Stimulated activated memory B cell treated with anti-CD40 and anti-IgM and Interleukin-4, amounts not matched to agents 10 μg/mL and 1 μg/mL and 100 μg/mL, for 72 hours (primary cell): ENCODE measurements around the gene TMPRSS7.

ENCODE experiments used
- ATAC-seq: fragments of 150-1000 bp; cut with Tn5 transposase; 2 replicates; pipeline ENCODE4 v1.10.0; 2021
- H3K27ac Mint-ChIP-seq: one replicate; pipeline ENCODE4 v1.8.0; 2022; ENCODE audit warnings: mild to moderate bottlenecking, mixed read lengths
- H3K27me3 Mint-ChIP-seq: one replicate; pipeline ENCODE4 v1.8.0; 2022; ENCODE audit warnings: mixed read lengths
- H3K36me3 Mint-ChIP-seq: one replicate; pipeline ENCODE4 v1.8.0; 2022; ENCODE audit warnings: mixed read lengths
- H3K4me1 Mint-ChIP-seq: one replicate; pipeline ENCODE4 v1.8.0; 2022; ENCODE audit warnings: mixed read lengths
- H3K4me3 Mint-ChIP-seq: one replicate; pipeline ENCODE4 v1.8.0; 2022; ENCODE audit warnings: mild to moderate bottlenecking, moderate library complexity, mixed read lengths
- H3K9me3 Mint-ChIP-seq: one replicate; pipeline ENCODE4 v1.8.0; 2022; ENCODE audit warnings: mixed read lengths

Gene TMPRSS7

DNA sequence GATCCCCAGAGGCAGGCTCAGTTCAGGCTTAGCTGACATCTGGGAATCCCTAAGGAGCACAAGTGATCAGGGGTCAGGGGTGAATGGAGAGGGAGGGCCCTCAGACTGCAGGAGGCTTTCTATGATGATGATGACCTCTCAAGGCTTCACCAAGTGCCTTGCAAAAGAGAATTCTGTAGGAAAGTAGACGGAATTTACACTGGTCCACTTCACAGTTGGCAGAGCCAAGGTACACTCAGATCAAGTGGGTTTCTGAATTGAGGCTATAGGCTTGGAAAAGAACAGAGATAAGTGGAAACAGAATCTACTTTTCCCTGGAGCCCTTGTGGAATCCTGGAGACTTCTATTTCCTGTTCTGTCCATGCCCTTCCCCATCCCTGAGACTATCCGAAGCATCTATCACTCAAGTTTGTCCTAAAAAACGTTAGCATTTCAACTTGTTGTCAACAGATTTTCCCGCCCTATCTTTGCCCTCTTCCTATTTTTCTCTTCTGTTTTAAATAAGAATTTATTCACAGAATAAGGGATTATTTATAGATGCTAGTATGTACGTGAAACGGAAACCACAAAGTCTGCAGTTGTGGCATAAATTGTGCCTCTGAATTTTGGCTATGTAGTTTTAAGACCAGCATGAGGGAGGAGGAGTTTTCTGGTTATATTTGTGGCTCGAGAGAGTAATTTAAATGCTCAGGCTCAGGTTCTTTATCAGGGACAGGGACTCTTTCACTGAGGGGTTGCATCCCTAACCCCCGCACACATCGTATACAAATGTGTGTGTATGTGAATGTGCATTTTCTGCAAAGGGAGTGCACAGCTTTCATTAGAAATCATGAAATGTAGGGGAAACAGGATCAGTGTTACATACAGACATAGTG lies 85.7 kb downstream of the TMPRSS7 start:
- peaks cover 15% of the 10 kb centered on the region for H3K36me3 Mint-ChIP-seq
- peak overlapping the region; percentile 96 for H3K27ac Mint-ChIP-seq
- no peak overlapping the region for H3K4me3 Mint-ChIP-seq
- H3K4me1 Mint-ChIP-seq = peaks cover 79% of the 10 kb centered on the region
- peak; percentile 53 for ATAC-seq
- no peaks in the 10 kb centered on the region for H3K9me3 Mint-ChIP-seq
- H3K27me3 Mint-ChIP-seq = no peaks in the 10 kb centered on the region

DNA sequence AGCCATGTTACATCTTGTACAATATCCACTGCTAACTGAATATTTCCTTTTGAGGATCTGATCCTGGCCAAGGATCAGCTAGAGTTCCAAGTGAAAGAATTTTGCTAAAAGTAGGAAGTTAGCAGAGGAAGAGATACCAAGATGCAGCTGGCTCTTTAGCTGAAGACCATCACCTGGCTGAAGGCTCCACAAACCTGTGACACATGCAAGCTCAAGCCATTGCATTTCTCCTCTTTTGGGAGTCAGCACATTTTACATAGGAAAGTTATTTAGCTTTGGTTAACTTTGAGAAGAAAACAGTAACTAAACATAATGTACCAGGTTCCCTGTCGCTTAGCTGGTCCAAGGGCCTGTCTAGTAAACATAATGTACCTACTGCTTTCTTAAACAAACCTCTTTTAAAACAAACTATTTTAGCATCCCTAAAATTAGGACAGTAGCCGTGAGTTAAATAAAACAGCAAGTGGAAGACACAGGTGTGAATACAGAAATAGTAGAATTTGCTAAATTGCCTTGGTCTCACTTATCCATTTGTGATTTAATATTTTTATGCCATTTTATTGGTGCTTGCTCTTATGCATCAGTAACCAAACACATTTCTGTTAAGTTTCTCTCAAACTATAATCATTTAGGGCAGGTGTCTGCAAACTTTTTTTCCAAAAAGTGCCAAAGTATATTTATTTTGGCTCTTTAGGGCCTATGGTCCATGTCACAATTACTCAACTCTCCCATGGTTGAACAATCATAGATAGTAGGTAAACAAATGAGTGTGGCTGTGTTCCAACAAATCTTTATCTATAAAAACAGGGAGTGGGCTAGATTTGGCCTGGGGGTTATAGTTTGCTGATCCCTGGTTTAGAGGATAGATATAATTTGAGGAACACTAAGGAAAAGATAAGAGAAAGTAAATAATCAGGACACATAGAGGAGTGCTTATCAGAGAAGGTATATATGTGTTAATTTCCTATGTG lies 87.3 kb downstream of the TMPRSS7 start:
- ATAC-seq = no peak
- Mint-ChIP-seq H3K27me3 (no peaks in the 10 kb centered on the region), H3K4me1 (peaks cover 82% of the 10 kb centered on the region), H3K9me3 (no peaks in the 10 kb centered on the region), H3K4me3 (no peak overlapping the region), H3K36me3 (peaks cover 31% of the 10 kb centered on the region), H3K27ac (no peak overlapping the region)

GRCh38 chr3:112122870-112123269 lies 88.3 kb downstream of the TMPRSS7 start:
- H3K36me3 Mint-ChIP-seq = peaks cover 31% of the 10 kb centered on the region
- H3K9me3 Mint-ChIP-seq = no peaks in the 10 kb centered on the region
- no peak overlapping the region for H3K27ac Mint-ChIP-seq

DNA sequence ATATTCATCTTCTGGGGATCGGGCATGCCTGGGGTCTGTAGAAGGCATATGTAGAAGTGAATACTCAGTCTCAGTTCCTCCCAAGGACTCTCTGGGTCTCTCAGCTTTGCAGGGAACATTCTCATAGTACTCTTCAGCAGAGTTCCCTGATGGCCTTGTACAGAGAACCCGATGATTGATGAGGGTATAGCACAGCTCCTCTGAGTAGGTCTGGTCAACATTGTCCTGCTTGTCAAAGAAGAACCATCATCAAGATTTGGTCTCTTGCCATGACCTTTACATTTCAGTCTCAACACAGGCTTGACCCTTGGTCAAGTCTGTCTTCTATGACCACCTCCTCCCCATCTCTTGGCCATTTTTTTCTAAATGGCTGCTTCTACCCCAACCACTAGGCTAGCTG lies 89.0 kb downstream of the TMPRSS7 start:
- Mint-ChIP-seq H3K9me3 (no peaks in the 10 kb centered on the region), H3K27me3 (no peaks in the 10 kb centered on the region), H3K4me3 (no peak overlapping the region), H3K36me3 (peaks cover 31% of the 10 kb centered on the region), H3K4me1 (peaks cover 81% of the 10 kb centered on the region), H3K27ac (no peak overlapping the region)
- ATAC-seq = no peak

More at GRCh38 chr3:112122870-112123269, 88.3 kb downstream of the TMPRSS7 start:
- peaks cover 82% of the 10 kb centered on the region for H3K4me1 Mint-ChIP-seq
- H3K4me3 Mint-ChIP-seq = no peak overlapping the region
- ATAC-seq = no peak
- H3K27me3 Mint-ChIP-seq = no peaks in the 10 kb centered on the region

DNA sequence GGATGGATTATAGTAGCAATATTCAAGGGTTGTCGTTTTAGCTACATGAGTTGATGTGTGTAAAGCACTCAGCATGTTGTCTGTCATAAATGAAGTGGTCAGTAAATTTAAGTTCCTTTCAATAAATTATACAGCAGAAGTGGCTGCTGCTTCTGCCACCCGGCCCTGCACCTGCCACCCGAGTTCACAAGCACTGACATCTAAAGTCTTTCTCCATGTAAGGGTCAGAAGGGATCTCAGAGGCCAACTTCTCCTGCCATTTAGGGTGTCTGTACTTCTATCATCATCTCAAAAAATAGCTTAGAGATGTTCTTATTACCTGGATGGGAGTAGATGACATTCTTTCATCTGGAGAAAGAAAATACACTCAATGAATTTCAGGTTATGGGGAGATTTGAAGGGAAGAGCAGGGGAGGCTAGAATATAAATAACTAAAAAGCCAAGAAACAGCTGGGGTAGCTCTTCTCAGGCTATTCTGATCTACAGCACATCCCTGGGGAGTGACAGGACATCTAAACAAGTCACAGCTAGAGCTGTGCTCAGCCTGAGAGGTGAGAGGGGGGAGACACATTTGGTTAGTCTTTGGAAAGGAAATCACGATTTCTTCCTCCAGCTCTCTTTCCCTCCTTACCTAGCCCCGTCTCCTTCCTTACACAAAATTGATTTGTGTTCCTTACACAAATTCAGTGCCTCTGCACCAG lies 90.5 kb downstream of the TMPRSS7 start:
- Mint-ChIP-seq H3K4me3 (no peak overlapping the region), H3K27me3 (no peaks in the 10 kb centered on the region), H3K4me1 (peaks cover 81% of the 10 kb centered on the region), H3K9me3 (no peaks in the 10 kb centered on the region), H3K27ac (peak overlapping the region; percentile 53), H3K36me3 (peaks cover 31% of the 10 kb centered on the region)
- no peak for ATAC-seq

DNA sequence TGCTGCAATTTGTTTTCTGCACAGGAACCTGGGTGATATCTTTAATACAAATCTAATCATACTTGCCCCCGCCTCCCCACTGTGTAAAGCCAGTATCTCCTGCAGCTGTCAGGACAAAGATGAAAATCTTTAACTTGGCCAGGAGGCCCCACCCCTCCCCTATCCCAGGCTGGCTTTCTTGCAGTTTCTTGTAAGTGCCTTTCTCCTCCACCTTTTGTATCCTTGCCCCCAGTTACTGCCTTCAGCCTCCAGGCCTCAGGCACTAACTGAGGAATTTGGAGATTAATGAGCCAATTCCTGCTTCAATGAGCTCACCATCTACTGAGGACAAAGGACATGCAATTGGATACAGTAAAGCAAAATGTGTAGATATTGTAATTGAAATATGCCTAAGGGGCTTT lies 92.0 kb downstream of the TMPRSS7 start:
- H3K4me3 Mint-ChIP-seq = no peak overlapping the region
- ATAC-seq = no peak
- H3K9me3 Mint-ChIP-seq = no peaks in the 10 kb centered on the region

DNA sequence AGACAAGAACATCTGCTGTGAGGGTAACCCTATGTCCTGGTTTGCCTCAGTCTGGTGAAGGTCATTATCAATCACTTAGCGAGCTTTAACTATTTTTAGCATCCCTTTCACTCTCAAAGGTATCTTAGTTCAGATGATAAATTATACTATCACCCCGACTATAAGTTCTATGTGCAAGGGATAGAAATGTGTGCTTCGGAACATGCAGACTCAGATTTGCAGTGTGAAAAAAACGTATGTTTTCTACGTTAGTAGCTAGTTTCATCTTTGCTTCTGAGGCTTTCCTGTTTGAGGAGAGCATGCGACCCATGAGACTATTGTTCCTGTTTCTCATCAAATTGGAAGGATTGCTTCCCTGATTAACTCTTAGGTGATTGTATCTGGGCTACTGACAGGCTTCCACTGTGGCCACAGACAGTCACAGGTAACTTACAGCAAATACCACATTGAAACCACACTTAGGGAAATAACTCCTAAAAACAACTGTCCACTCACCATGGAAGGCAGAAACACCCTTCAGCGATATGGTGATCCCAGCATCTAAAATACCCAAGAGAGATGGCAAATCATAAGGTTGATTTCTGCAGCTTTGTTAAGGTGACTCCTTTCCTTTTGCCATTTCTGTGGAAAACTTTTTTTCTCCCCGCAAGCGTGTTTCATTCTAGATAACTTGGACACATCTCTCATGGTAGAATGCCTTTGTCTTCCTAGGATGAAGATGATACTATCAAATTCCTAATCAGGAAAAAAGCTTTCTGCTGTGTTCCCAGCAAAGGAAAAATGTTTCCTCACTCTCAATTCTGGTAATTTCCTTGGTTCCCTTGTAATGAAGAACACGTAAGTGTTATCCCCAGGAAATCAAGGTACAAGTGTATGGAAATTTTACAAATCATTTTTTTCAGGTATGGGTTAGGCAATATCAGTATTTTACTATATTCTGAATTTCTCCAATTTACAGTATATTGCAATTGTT lies 93.3 kb downstream of the TMPRSS7 start:
- Mint-ChIP-seq H3K9me3 (no peaks in the 10 kb centered on the region), H3K4me3 (peak overlapping the region; percentile 27), H3K4me1 (peaks cover 78% of the 10 kb centered on the region), H3K36me3 (peaks cover 28% of the 10 kb centered on the region), H3K27me3 (no peaks in the 10 kb centered on the region), H3K27ac (peak overlapping the region; percentile 53)
- peak; percentile 22 for ATAC-seq

More for the DNA sequence above, 92.0 kb downstream of the TMPRSS7 start:
- Mint-ChIP-seq H3K27me3 (no peaks in the 10 kb centered on the region), H3K4me1 (peaks cover 81% of the 10 kb centered on the region), H3K27ac (peak overlapping the region; percentile 53), H3K36me3 (peaks cover 31% of the 10 kb centered on the region)

DNA sequence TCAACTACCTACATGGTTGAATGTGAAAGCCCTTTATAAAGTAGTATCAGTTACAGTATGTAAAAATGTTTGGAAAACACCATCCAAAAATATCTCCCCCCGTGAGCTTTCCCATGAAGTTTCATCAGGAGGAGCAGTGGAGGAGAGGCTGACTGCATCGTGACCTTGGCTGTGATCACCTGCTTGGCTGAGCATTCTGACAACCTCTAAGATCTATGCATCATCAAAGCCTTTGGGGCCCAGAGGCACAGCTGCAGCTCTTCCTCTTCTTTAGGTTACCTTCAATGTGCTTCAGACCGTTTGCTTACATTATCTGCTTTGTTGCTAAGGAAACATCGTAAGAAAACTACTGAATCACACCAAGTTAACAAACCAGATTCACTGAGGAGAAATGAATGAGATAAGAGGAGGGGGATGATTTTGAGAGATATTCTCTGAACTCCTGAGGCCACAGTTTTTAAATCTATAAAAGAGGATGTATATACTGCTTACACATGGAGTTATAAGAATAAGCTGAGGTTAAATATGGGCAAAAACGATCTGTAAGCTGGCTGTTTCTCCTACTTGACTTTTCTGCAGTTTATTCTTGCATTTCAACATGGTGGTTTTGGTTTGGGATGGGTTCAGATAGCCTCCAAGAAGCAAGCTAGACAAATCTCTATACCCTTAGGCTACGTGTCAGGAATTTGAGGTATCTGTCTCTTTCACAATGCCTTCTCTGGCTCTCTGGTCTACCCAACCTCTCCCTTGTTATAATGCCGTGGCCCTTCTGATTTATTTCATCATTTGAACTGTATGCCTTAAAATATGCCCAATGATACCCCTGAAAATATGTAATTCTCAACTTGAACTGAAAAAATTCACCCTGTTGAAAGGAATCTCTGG lies 94.5 kb downstream of the TMPRSS7 start:
- Mint-ChIP-seq H3K27ac (peak overlapping the region; percentile 74), H3K4me1 (peaks cover 81% of the 10 kb centered on the region), H3K36me3 (peaks cover 22% of the 10 kb centered on the region), H3K4me3 (no peak overlapping the region), H3K27me3 (no peaks in the 10 kb centered on the region), H3K9me3 (no peaks in the 10 kb centered on the region)
- peak; percentile 80 for ATAC-seq

DNA sequence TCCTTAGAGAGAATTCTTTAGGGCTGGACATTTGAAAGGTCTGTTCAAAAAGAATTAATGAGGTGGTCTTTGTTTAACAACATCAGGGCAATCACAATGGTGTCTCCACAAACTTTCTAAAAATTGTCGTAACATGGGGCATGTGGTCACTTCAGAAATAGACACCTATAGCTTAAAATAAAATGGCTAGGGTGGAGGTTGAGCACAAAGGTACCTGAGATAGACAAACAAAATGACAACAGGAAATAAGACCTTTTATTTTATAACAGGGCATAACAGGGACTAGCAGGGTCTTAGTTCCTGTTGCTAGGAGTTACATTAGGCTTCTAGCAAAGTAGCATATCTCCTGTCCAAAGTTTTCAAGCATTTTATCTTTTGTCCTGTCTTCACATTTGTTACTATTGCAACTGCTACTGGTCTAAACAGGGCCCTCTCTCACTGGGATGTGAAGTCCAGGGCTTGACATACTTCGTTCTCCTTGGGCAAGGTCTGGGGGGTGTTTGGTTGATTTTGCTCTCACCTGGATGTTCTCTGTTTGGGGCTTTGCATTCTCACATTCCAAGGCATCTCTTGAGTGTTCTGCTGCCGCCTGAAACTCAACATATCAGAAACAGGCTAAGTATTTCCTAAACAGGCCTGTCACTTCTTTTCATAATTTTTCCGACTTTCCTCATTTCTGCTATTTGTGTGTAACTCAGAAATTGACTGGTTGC lies 95.5 kb downstream of the TMPRSS7 start:
- Mint-ChIP-seq H3K4me1 (peaks cover 88% of the 10 kb centered on the region), H3K36me3 (peaks cover 17% of the 10 kb centered on the region), H3K9me3 (no peaks in the 10 kb centered on the region), H3K4me3 (peak overlapping the region; percentile 15), H3K27me3 (no peaks in the 10 kb centered on the region), H3K27ac (peak overlapping the region; percentile 74)
- no peak for ATAC-seq

DNA sequence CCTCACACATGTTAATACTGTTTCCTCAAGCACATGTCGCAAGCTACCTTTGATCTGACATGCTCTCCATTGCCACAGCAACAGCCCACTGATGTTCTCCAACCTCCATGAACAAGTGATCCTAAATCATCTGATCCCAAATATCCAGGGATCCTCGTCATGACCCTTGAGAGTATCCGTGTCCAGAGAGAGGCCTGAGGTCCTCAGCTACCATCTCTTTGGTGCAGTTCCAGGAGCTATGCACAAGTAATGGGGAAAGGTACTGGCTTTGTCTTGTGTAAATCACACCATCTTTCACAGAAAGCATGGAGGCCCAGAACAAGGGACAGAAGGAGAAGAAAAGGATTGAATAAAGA lies 96.1 kb downstream of the TMPRSS7 start:
- no peak for ATAC-seq
- H3K27me3 Mint-ChIP-seq = no peaks in the 10 kb centered on the region
- peak overlapping the region; percentile 74 for H3K27ac Mint-ChIP-seq
- H3K4me3 Mint-ChIP-seq = peak overlapping the region; percentile 15
- peaks cover 11% of the 10 kb centered on the region for H3K36me3 Mint-ChIP-seq
- H3K9me3 Mint-ChIP-seq = no peaks in the 10 kb centered on the region
- peaks cover 88% of the 10 kb centered on the region for H3K4me1 Mint-ChIP-seq
